ENCODE results near the gene NNAT. TPM values are rescaled to one million over a fixed set of nuclear protein-coding genes. Genes with fewer than 3 reads are reported as not detected.
"Not testable (repeated sequence)": the region's sequence is repeated elsewhere in the genome, so short reads cannot be mapped to it uniquely, and the experiment has no call there.

Gene NNAT
- total RNA-seq, 1 donor from 2014 or later: not detected

- Histone ChIP-seq H3K27ac (no peak overlapping the region), H3K4me3 (no peak overlapping the region), H3K9me3 (ENCODE audit: low read depth) (no peaks in the 10 kb centered on the region), H3K4me1 (peaks cover 7% of the 10 kb centered on the region), H4K20me1 (ENCODE audit: low read depth) (no peaks in the 10 kb centered on the region), H3K36me3 (no peaks in the 10 kb centered on the region), H3K27me3 (no peaks in the 10 kb centered on the region), H3K79me2 (ENCODE audit: low read depth) (no peaks in the 10 kb centered on the region), H3K4me2 (no peak overlapping the region), H3F3A (ENCODE audit: low read depth) (peaks cover 4% of the 10 kb centered on the region), H2AFZ (replicated peaks) (no peak overlapping the region), H3K9ac (no peak overlapping the region)
- peaks cover 4% of the 10 kb centered on the region for H3K4me1 Mint-ChIP-seq
- peaks cover 7% of the 10 kb centered on the region for H3K27me3 Mint-ChIP-seq (ENCODE audit: insufficient read depth, low read depth)
- no peaks in the 10 kb centered on the region for H3K9me3 Mint-ChIP-seq
- no peak overlapping the region for H3K27ac Mint-ChIP-seq
- no peak for TF ChIP-seq EZH2 (IDR thresholded peaks at IDR 0.05)
- no peak for TF ChIP-seq CTCF (IDR thresholded peaks at IDR 0.05)
- TF ChIP-seq EZH2phosphoT487 (IDR thresholded peaks at IDR 0.05): no peak
- no peak overlapping the region for H3K4me3 Mint-ChIP-seq
- DNase-seq (ENCODE audit: low spot score): no peak
- H3K36me3 Mint-ChIP-seq: no peaks in the 10 kb centered on the region
These were observed 18.4 kb downstream of the NNAT start for GRCh38 chr20:37539424-37539823.

DNA sequence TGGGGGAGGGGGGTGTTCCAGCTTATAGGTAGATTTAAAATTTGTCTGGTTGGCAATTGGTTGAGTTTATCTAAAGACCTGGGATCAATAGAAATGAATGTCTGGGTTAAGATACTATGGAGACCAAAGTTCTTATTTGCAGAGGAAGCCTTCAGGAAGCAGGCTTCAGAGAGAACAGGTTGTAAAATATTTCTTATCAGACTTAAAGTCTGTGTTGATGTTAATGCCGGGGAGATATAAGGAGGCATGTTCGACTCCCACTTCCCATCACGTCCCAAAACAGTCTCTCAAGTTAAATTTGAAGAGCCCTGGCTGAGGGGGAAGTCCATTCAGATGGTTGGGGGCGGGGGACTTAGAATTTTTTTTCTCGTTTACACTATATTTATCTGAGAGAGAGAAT, 19.0 kb downstream of the NNAT start:
- Histone ChIP-seq H3K9me3 (ENCODE audit: low read depth) (no peaks in the 10 kb centered on the region), H3F3A (ENCODE audit: low read depth) (peaks cover 4% of the 10 kb centered on the region), H3K36me3 (no peaks in the 10 kb centered on the region), H3K4me1 (peaks cover 7% of the 10 kb centered on the region), H3K4me3 (no peak overlapping the region), H2AFZ (replicated peaks) (no peak overlapping the region), H4K20me1 (ENCODE audit: low read depth) (no peaks in the 10 kb centered on the region), H3K4me2 (no peak overlapping the region), H3K27ac (no peak overlapping the region), H3K27me3 (no peaks in the 10 kb centered on the region), H3K9ac (no peak overlapping the region), H3K79me2 (ENCODE audit: low read depth) (no peaks in the 10 kb centered on the region)
- H3K4me3 Mint-ChIP-seq: no peak overlapping the region
- H3K27me3 Mint-ChIP-seq (ENCODE audit: insufficient read depth, low read depth): peaks cover 8% of the 10 kb centered on the region
- H3K36me3 Mint-ChIP-seq: no peaks in the 10 kb centered on the region
- H3K4me1 Mint-ChIP-seq: peaks cover 2% of the 10 kb centered on the region
- H3K9me3 Mint-ChIP-seq: no peaks in the 10 kb centered on the region
- H3K27ac Mint-ChIP-seq: no peak overlapping the region
- TF ChIP-seq CTCF (IDR thresholded peaks at IDR 0.05) (no peak), EZH2 (IDR thresholded peaks at IDR 0.05) (no peak), EZH2phosphoT487 (IDR thresholded peaks at IDR 0.05) (no peak)
- no peak for DNase-seq (ENCODE audit: low spot score)

- not testable (repeated sequence) for H3K27me3 ChIP-seq; H3K36me3 ChIP-seq; H3K27ac Mint-ChIP-seq; H3K27me3 Mint-ChIP-seq (ENCODE audit: insufficient read depth, low read depth); H3K79me2 ChIP-seq (ENCODE audit: low read depth); H3K4me2 ChIP-seq; H3K9me3 ChIP-seq (ENCODE audit: low read depth); H3K4me1 ChIP-seq; H3K4me3 Mint-ChIP-seq; H3K36me3 Mint-ChIP-seq; H4K20me1 ChIP-seq (ENCODE audit: low read depth); H3K9ac ChIP-seq; DNase-seq (ENCODE audit: low spot score); H2AFZ ChIP-seq (replicated peaks); H3F3A ChIP-seq (ENCODE audit: low read depth); H3K9me3 Mint-ChIP-seq; H3K4me1 Mint-ChIP-seq; H3K4me3 ChIP-seq; H3K27ac ChIP-seq
These were observed 19.8 kb downstream of the NNAT start for GRCh38 chr20:37540838-37541237.

GRCh38 chr20:37541326-37541725, 20.3 kb downstream of the NNAT start:
- Histone ChIP-seq H3K9ac (no peak overlapping the region), H3K27me3 (no peaks in the 10 kb centered on the region), H3K4me3 (no peak overlapping the region), H3K36me3 (no peaks in the 10 kb centered on the region), H3K4me1 (peaks cover 7% of the 10 kb centered on the region), H3K79me2 (ENCODE audit: low read depth) (no peaks in the 10 kb centered on the region), H3K4me2 (no peak overlapping the region), H2AFZ (replicated peaks) (no peak overlapping the region), H3F3A (ENCODE audit: low read depth) (peaks cover 4% of the 10 kb centered on the region), H3K9me3 (ENCODE audit: low read depth) (no peaks in the 10 kb centered on the region), H4K20me1 (ENCODE audit: low read depth) (no peaks in the 10 kb centered on the region), H3K27ac (no peak overlapping the region)
- no peak overlapping the region for H3K27ac Mint-ChIP-seq
- peaks cover 6% of the 10 kb centered on the region for H3K27me3 Mint-ChIP-seq (ENCODE audit: insufficient read depth, low read depth)
- no peaks in the 10 kb centered on the region for H3K9me3 Mint-ChIP-seq
- no peak overlapping the region for H3K4me3 Mint-ChIP-seq
- H3K4me1 Mint-ChIP-seq: peaks cover 2% of the 10 kb centered on the region
- no peak for DNase-seq (ENCODE audit: low spot score)
- TF ChIP-seq CTCF (IDR thresholded peaks at IDR 0.05) (no peak), EZH2 (IDR thresholded peaks at IDR 0.05) (no peak), EZH2phosphoT487 (IDR thresholded peaks at IDR 0.05) (no peak)
- no peaks in the 10 kb centered on the region for H3K36me3 Mint-ChIP-seq
